Measurements from ENCODE around the gene THG1L. TPM values are rescaled to one million over a fixed set of nuclear protein-coding genes. Genes with fewer than 3 reads are reported as not detected.

Gene THG1L
- total and polyA plus RNA-seq, 9 donors: 8.9 to 23.6 (median 14.3) TPM

GRCh38 chr5:157744051-157745011, 13.1 kb downstream of the THG1L start:
- Histone ChIP-seq H3K27ac (peak overlapping the region in 1 of 2 donors; percentile 1), H3K36me3 (no peaks in the 10 kb centered on the region), H3K27me3 (no peaks in the 10 kb centered on the region), H3K4me1 (ENCODE audit: insufficient read depth) (peaks cover 4% of the 10 kb centered on the region), H3K4me3 (peak overlapping the region; percentile 52), H3K9me3 (no peaks in the 10 kb centered on the region)
- intact Hi-C loops (cut with DNase I): loop anchor here in 1 of 4 donors (10.0 kb wide), 1 partner anchor 420 kb away; no protein-coding TSS in a partner anchor
- peak; percentile 22 to 61 (median 42) for DNase-seq
- TF ChIP-seq CTCF (IDR thresholded peaks at IDR 0.05): no peak
- TF ChIP-seq EP300 (IDR thresholded peaks at IDR 0.05): no peak
- TF ChIP-seq POLR2A (IDR thresholded peaks at IDR 0.05): no peak
- 3 to 5% (median 3%) methylated on average over 52 to 56 of the region's 56 CpGs for WGBS, 3 donors

- Histone ChIP-seq H3K27me3 (no peaks in the 10 kb centered on the region), H3K27ac (no peak overlapping the region), H3K36me3 (no peaks in the 10 kb centered on the region), H3K4me1 (ENCODE audit: insufficient read depth) (peaks cover 6% of the 10 kb centered on the region), H3K4me3 (peak overlapping the region; percentile 52), H3K9me3 (no peaks in the 10 kb centered on the region)
- TF ChIP-seq CTCF (IDR thresholded peaks at IDR 0.05) (no peak), EP300 (IDR thresholded peaks at IDR 0.05) (no peak), POLR2A (IDR thresholded peaks at IDR 0.05) (no peak)
- 52 to 73% (median 66%) methylated on average over 4 of the region's 4 CpGs for WGBS, 3 donors
- DNase-seq: no peak
- intact Hi-C loops (cut with DNase I): loop anchor here in 1 of 4 donors (10.0 kb wide), 1 partner anchor 420 kb away; no protein-coding TSS in a partner anchor
Measured at GRCh38 chr5:157745041-157745456, 13.8 kb downstream of the THG1L start.

GRCh38 chr5:157747173-157747740, 16.0 kb downstream of the THG1L start:
- no peaks in the 10 kb centered on the region for H3K27me3 ChIP-seq
- 82 to 84% (median 83%) methylated on average over 6 of the region's 6 CpGs for whole genome bisulfite sequencing, 3 donors
- H3K27ac ChIP-seq: no peak overlapping the region
- no peaks in the 10 kb centered on the region for H3K36me3 ChIP-seq
- TF ChIP-seq CTCF (IDR thresholded peaks at IDR 0.05) (no peak), POLR2A (IDR thresholded peaks at IDR 0.05) (no peak), EP300 (IDR thresholded peaks at IDR 0.05) (no peak)
- peaks cover 6% of the 10 kb centered on the region for H3K4me1 ChIP-seq (ENCODE audit: insufficient read depth)
- H3K4me3 ChIP-seq: no peak overlapping the region
- intact Hi-C loops (cut with DNase I): loop anchor here in 1 of 4 donors (10.0 kb wide), 1 partner anchor 422 kb away; no protein-coding TSS in a partner anchor
- H3K9me3 ChIP-seq: no peaks in the 10 kb centered on the region
- DNase-seq: no peak

- no peak overlapping the region for H3K4me3 ChIP-seq
Measured at GRCh38 chr5:157747766-157748700, 16.8 kb downstream of the THG1L start.

More at GRCh38 chr5:157747766-157748700, 16.8 kb downstream of the THG1L start:
- 89 to 92% (median 91%) methylated on average over 8 of the region's 8 CpGs for WGBS, 3 donors
- H3K27ac ChIP-seq: no peak overlapping the region
- no peak for TF ChIP-seq CTCF (IDR thresholded peaks at IDR 0.05)
- TF ChIP-seq EP300 (IDR thresholded peaks at IDR 0.05): no peak
- no peak for TF ChIP-seq POLR2A (IDR thresholded peaks at IDR 0.05)
- H3K27me3 ChIP-seq: no peaks in the 10 kb centered on the region
- no peaks in the 10 kb centered on the region for H3K36me3 ChIP-seq
- no peak for DNase-seq
- H3K9me3 ChIP-seq: no peaks in the 10 kb centered on the region
- intact Hi-C loops (cut with DNase I): loop anchor here in 1 of 4 donors (10.0 kb wide), 1 partner anchor 423 kb away; no protein-coding TSS in a partner anchor
- peaks cover 6% of the 10 kb centered on the region for H3K4me1 ChIP-seq (ENCODE audit: insufficient read depth)
